Islet precursor cell (in vitro differentiated cells): ENCODE results near the gene GADD45G.
A peak's percentile ranks its signal among the peaks of the same experiment; 100 is the strongest.

ENCODE experiments used
- DNase-seq: peaks from one replicate; pipeline ENCODE4 v3.0.0-alpha.2; 2018

GADD45G gene

DNA sequence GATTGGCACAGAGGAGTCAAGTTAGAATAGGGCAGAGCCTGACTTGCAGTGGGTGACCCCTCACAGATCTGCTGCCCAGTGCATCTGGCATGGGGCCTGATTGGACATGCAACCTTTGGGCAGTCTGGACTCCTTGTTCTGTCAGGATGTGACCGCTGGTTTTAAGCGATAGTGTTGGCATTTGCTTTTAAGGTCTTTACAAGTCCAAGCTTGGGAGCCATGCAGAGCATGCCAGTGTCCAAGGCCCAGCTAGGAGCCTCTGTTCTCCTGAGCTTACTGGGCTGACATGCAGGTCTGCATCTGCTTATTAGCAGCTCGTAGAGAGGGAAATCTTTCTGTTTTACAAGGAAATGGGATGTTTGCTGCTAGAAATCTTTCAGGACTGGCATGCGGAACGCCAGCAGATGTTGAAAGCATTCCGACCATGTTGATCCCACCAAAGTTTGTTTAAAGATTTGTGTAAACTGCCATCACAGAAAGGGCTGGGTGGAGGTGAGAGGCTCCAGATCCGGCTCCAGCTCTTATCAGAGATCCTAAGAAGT, 27.5 kb downstream of the GADD45G start:
- peak; percentile 75 for DNase-seq

DNA sequence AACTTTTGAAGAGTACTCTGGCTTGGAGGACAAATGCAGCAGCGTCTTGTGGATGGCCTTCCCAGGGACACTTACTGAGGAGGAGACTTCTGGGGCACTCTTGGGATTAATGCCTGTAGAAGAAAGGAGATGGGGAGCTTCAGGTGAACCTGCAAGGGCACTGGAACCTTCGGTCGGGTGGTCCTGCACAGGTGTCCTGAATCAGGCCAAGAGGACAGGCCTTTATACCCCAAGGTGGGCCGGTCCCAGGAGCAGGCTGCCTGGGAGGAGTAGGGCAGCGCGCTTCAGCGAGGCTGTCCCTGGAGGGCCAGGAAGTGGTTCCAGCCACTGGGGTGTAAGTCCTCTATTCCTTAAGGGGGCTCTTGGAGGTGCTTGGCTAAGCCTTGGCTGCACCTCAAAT, 27.9 kb downstream of the GADD45G start:
- no peak for DNase-seq

DNA sequence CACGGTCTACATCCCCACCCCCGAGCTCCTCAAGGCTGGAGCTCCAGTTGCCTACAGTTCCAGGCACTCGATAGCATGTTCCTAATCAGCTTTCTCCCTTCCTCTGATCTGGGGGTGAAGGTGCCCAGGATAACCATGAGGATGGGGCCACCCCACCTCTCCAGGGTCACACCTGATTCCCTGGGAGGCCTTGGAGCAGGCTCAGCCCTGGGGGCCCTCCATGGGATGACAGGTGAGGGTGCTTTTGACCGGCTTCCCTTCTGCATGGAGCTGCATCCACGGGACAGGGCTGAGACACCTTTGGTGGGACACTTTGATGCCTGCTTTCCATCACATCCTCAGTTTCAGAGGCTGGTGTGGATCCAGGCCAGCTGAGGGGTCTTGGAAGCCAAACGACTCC, 28.6 kb downstream of the GADD45G start:
- DNase-seq = no peak

DNA sequence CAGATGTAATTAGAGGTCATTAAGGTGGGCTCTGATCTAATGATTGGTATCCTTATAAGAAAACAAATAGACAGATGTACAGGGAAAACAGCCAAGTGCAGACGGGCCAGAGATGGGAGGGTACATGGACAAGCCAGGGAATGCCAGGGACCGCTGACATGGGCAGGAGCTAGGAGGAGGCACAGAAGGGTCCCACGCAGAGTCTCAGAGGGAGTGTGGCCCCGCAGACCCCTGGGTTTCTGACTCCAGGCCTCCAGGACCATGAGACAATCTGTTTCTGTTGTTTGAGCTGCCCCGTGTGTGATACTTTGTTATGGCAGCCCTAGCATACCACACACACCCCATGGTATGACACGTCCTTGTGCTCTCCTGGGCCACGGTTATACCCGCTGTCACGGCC, 29.1 kb downstream of the GADD45G start:
- no peak for DNase-seq

DNA sequence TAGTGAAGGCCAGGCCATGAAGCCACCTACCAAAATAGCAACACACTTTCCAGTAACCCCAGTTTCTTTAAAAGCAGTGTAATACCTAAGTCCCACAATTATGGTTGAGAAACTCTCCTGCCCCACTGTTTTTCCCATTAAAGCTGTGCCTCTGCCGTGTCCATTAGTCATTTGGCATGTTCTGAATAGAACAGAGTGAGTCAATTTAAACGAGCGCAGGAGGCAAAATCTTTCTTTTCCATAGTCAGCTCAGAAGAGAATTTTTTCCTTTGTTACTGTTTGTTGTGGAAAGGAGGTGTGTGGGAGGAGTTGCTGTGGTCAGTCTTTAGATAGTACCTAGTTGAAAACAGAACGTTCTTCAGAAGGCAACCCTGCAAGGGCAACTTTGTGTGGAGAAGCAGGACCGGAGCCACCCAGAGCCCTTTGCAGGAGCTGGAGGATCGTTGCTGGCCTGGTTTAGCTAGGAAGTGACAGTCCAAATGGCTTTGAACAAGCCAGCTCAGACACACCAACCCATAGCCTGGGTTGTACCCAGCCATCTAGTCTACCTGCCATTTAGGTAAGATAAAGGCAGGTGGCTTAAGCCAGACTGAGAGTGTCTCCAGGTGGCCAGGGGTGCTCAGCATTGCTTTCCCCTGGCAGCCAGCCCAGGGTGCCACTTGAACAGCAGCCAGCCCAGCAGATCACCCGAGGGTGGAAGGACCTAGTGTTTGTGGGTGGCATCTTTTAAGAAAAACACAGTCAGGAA, 30.4 kb downstream of the GADD45G start:
- no peak for DNase-seq

DNA sequence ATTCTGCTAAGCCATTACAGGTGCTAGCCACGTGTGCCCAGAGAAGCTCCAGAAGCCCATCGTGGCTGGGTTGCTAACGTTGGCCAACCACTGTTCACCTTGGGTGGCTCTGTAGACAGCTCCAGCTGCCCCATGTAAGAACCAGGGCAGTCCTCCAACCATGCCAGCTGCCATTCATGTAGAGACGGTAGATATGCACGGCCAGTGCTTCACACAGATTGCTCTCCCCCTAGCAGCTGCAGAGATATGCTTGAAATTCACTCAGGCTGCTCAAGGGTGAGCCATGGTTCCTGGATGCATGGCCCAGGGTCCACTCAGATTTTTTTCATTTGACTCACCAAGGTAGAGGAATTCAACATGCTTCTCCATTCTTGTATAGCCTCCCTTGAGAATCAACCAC, 31.0 kb downstream of the GADD45G start:
- peak; percentile 78 for DNase-seq

DNA sequence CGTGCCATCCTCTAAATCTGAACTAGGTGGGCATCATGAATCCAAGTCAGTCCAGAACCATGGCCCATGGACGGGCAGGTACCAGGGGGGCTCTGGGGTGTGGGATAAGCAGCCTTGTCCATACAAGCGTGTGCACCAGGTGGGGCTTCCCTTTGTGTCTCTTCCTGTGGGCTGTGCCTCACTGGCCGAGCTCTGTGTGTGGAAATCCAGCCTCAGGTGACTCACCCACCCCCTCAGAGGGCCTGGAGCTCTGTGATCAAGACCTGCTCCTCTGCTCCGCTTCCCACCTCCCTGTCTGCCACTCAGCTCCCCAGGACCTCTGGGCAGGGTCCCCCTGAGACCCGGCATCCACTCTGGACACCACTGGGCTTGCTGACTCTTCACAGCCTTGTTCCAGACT, 33.0 kb downstream of the GADD45G start:
- no peak for DNase-seq

DNA sequence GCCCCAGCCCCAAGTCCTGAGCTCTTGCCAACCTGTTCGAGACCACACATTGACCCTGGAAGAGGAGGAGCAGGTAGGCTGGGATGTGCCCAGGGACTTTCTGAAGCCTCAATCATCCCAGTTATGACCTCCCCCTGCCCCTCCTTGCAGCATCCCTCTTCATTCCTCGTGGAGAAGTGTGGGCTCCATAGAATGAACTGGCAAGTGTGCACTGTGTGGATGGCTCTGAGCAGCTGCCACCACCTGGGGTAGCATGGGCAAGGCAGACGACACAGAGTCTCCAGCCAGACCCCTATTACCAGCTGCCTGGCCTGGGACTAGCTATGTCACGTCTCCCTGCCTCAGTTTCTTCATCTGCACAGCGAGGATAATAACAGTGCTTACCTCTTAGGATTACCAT, 33.5 kb downstream of the GADD45G start:
- no peak for DNase-seq

DNA sequence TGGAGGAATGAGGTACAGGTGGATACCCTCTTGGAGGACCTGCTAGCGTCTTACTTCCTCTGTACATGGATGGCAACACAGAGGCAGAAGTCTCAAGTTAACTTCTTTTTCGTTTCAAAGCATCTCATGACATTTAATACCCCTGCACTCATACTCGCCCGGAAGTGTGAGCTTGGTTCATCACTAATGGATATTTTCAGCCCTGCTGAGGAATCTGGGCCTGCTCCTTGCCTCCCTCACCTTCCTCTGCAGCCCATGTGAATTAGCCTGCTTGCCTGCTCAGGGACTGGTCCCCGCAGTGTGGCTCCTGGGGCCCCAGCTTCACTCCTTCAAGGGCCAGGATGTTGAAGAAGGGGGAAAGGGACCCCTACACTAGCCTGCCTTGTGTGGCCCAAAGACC, 34.1 kb downstream of the GADD45G start:
- no peak for DNase-seq

DNA sequence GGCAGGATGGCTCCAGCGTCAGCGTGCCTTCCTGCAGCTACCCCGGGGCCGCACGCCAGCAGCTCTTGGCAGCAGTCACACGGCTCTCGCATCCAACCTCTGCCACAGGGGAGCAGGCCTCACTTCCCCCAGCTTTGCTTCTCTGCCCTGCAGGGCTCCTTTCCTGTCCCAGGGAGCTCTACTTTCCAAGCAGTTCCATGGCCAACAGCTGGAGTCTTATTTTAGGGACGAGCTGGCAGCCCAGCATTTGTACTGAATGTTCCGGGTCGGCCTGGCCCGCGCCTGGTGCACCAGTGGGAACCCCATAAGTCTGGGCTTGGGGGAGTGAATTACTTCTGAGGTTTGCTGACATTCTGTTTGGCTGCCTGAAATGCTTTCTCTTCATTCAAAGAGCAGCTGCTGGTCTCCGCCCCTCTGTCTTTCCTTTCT, 34.6 kb downstream of the GADD45G start:
- no peak for DNase-seq

DNA sequence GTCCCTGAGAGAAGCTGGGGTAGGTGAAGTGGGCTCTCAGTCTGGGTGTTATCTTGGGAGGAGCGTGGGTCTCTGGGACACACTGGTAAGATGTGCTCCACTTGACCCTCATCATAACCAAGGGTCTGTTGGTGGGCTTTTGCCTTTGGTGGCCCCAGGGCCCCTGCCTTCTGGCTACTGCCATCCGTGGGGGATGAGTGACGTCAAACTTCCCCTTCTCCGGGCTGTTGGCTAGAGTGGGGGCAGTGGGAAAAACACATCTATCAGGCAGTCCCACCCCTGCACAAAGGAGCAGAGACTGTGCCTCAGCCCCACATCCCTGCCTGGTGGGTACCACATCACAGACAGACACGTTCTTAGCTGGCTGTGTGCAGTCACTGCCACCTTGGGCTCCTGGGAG, 35.1 kb downstream of the GADD45G start:
- DNase-seq = no peak

DNA sequence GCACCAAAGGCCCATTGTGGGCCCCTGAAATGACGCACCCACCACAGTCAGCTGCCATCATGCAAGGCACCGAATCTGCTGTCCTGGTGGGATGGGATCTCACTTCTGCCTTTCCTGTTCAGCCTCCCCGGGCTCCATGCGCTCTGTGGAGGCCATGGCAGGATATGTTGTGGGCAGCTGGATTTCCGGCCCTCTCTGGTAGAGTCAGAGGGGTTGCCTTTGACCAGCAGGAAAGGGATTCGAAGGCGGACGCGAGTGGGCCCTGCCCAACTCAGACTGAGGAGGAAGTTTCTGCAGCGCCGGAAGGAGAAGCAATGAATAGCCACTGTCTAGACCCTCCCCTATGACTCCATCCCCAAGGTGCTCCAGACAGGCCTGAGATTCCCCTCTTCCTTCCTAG, 35.5 kb downstream of the GADD45G start:
- DNase-seq = no peak

DNA sequence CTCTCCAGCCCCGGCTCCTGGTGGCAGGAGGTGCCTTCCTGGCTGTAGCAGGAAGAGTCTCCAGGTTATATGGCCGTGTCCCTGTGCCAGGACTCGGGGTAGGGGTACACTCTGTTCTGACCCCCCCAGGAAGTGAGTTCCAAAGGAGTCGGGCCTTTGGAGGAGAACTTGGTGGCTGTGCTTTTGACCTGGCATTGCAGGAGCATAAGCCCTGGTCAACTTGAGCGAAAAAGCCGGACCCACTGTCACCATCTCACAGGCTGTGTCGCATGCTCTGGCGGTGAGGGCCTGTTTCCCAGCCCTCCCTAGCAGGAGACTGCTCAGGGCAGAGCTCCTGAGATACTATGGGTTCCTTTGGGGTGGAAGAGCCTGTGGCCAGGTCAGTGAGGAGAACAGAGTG, 36.0 kb downstream of the GADD45G start:
- no peak for DNase-seq

DNA sequence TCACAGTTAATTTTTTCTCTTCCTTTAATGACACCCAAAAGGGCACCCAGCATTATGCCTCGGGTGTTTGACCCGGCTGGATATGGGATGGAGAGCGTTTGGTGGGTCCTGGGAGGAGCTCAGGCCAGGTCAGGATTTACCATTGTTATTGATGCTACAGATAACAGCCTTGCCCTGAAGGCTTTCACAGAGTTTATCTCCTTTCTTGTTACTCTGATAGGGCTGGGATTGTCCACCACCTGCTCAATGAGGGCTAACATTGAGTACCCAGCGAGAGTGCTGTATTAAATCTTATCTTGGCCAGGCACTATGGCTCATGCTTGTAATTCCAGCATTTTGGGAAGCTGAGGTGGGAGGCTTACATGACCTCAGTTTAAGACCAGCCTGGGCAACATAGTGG, 37.2 kb downstream of the GADD45G start:
- DNase-seq = no peak

DNA sequence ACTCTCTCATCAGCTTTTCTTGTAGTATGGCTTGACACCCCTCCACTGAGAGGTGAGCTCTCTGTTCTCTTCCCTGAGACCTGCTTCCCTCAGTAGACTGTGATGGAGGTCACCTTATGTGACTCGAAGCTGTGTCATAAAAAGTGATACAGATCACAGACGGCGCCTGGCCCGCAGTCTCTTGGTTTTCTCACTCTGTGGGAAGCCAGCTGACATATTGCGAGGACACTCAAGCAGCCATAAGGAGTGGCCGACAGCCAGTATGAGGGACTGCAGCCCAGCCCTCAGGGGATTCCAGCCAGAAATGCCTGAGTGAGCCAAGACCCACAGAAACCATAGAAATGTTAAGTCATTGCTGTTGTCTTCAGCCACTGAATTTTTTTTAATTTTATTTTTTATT, 38.0 kb downstream of the GADD45G start:
- peak; percentile 81 for DNase-seq

DNA sequence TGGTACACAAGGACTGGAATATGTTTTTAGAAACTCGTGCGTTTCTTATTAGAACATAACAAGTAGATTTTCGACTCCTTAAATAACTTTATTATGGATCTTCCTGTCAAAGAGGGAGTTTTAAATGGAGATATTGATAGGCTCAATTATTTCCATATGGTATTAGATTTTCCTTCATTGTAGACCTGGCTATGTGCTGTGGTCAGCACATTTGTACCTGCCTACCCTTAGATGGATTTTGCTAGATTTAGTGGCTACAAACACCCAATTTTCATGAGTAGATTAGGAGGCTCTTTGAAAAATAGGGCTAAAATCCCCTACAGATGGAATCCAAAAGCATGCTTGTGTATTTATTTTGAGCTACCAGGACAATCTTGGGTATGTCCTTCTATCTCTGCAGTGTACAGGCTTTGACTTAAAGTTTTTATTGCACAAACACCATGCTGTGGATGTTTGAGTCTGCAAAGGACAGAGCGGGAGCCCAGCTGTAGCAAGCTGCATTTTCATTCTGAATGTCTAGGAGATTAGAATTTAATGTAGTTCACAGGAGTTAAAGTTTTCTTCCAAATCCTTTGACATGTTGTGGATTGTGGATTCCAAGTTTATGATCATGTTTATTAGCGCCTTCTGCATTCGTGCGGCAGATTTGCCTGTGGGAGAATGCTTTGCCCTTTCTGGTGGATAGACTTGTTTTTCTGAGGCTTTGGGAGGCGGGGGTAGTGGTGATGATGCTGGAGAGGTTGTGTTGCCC, 41.6 kb downstream of the GADD45G start:
- DNase-seq = no peak

DNA sequence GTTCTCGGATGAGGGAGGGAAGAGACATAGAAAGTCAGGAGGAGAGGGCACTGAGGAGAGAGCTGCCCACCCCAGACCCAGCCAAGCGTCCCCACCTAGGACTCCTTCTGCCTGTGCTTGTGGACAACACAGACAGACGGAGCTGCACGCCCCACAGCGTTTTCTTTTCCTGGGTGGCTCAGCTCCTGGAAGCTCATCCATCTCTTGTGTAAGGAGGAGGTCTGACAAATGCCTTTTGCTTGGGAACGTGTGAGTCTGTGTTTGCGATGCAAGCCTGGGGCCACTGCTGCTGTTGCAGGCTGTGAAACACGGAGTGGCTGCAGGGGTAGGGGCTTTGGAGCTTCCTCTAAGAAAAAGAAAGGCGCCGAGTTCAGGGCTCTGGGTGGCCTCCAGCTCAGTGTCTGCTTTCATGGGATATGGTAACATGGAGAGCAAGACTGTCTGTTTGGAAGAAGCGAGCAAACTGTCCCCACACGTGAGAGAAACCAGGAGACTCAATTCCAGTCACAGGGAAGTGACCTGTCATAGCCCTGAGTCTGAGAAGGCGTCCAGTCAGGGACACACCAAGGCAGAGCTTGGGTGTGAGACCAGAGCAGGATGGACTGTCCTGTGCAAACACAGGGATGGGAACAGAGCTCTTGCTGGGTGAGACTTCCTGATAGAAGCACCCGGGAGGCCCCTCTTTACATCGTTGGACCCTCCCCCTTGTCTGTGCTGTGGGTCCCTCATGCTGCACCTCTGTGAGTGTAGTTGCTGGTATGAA, 42.7 kb downstream of the GADD45G start:
- no peak for DNase-seq

DNA sequence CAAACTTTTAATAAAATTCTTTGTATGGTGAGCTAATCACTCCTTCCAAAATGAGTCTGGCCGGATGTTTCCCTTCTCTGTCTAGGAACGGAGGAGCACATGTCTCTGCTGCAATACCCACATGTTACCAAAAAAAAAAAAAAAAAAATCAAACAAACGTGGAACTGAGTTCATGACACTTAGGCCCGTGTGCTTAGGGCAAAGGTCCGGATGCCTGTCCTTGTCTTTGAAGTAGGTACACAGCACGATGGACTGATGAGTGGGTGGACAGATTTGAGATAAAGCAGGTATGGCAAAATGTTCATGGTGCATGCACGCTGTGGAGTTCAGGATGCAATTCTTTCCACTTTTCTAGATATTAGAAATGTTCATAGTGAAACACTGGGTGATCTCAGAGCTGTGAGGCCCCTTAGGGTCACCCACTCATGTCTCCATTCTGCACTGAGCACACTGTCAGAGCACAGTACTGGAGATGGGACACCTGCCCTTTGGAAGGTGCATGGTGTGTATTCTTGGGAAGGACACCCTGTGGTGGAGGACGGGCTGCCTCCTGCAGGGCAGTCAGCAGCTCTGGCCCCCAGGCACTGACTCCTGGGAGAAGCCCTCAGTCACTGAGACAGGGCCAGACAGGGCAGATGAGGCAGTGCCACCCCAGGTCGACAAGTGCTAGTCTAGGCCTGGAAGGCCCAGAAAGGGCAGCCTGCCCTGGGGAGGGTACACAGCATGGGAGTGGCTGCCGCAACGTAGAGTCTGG, 43.6 kb downstream of the GADD45G start:
- no peak for DNase-seq

DNA sequence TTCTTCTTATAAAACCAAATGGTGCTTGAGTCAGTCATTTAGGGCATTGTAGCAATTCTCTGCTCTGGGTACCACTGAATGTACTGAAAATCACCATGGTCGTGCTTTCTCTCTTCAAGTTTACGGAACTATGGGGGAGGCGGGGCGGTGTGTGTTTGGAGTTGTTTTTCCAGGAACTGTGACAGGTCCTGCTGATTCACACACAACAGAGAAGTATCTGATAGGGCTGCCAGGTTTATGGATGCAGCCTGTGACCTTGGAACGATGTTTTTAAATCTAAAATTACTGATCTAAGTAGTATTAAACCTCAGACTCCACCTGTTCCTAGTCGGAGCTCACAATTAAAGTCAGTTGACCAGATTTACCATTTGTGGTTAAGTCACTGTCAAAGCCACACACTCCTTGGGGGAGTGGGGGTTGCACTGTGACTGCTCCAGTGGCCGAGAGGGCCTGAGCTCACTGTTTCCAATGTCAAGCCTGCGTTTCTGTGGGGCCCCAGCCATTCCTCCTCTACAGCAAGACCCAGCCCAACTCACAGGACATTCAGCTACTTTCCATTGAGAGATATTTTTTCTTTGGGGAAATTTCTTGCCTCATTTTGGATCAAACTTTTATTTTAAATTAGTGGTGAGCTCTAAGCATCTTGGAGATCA, 44.4 kb downstream of the GADD45G start:
- DNase-seq = no peak

DNA sequence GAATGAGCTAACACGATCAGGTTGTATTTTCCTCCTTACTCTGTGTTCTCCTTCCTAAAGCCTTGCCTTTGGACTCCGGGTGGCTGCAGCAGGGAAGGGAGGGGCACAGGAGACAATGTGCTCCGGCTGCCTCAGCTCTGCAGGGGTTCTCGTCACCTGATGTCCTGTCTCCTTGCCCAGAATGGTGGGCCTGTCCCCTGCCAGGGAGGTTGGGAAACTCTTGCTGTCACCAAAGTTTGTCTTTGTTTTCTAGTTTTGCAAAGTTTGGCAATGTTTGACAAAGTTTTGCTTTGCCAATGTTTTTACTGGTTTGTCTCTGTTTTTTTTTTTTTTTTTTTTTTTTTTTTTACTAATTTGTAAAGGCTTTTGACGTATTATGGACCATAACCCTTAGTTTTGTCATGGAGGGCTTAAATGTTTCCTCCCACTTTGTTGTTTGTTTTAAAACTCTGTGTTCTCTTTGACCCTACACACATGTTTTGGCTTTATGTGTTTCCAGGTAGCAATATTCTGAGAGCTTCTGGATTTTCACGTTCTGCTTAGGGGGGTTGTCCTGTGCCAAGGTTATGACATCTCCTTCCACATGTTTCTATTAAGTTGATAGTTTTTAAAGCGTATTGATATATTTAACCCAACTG, 49.3 kb downstream of the GADD45G start:
- no peak for DNase-seq

DNA sequence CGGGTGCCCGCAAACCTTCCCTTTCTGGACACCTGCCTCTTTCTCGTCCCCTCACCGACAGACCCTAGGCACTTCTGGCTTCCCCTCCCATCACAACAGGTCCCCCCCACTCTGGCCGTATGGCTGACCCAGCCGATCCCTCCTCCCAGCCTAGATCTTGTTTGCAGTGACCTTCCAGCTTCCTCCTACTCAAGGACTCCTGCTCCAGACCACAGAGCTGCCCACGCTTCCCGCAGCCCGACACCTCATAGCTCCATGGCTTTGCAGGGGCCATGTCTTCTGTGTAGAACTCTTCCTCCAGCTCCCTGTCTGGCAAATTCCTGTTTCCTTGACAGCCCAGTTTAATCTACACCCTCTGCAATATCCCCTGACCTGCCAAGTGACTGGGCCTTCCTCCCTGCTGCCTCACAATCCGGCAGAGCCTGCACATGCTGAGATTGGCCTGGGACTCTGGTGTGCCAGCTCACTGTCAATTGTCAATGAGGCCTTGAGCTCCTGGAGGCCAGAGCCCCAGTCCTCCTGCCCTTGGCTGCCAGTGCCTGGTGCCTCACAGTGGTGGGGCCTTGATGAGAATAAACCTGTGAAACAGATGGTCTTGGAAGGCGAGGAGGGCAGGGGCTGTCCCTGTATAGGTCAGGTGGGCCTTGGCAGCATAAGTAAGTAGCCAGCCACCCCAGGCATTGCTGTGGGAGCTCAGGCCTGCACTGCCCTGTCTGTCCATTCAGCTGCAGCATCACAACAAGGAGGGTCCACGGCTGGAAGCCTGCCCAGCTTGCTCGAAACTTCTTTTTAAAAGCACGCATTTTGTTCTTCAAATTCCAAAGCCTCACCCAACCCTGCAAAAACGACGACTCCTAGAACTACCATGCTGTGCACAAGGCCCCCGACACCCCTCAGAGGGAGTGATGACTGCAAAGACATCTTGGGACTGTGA, 50.5 kb downstream of the GADD45G start:
- no peak for DNase-seq
